ENCODE data around the gene RALBP1. TPM values are rescaled to one million over a fixed set of nuclear protein-coding genes. Genes with fewer than 3 reads are reported as not detected.

RALBP1 gene
- total and polyA plus RNA-seq, 2 of the 8 experiments (the other 6 are each of a cell fraction or from before 2014, with no cell fraction given) = 40.3 to 67.8 TPM

GRCh38 chr18:9545029-9545428 lies 69.7 kb downstream of the RALBP1 start:
- FAIRE-seq = no peak
- Histone ChIP-seq H3K4me3 (ENCODE audit: extremely low read depth in 1 of 4, insufficient read depth in 2 of 4, low read depth in 3 of 4, low read length in 4 of 4) (no peak overlapping the region), H2BK120ac (replicated peaks; ENCODE audit: low read depth, low read length) (no peak overlapping the region), H3K56ac (replicated peaks; ENCODE audit: insufficient read length, low read depth, low read length) (no peak overlapping the region), H4K8ac (ENCODE audit: extremely low read depth, insufficient read depth, low read length) (no peak overlapping the region), H3K9ac (replicated peaks in 1 of 4; ENCODE audit: extremely low read depth in 1 of 4, low read depth in 3 of 4, low read length in 3 of 4) (no peak overlapping the region), H2AK5ac (ENCODE audit: low read depth, low read length) (no peak overlapping the region), H3K23ac (ENCODE audit: insufficient read length) (no peak overlapping the region), H3K4me1 (replicated peaks in 1 of 4; ENCODE audit: control insufficient read depth in 3 of 4, insufficient read depth in 4 of 4, low read length in 3 of 4) (no peaks in the 10 kb centered on the region; a peak in 1 of 7 replicates), H3K9me3 (ENCODE audit: insufficient read depth in 2 of 2, low read depth in 1 of 2, low read length in 1 of 2) (no peaks in the 10 kb centered on the region), H3K79me2 (ENCODE audit: control insufficient read depth in 1 of 2, insufficient read depth in 2 of 2, low read length in 2 of 2) (no peaks in the 10 kb centered on the region), H3K4me2 (ENCODE audit: insufficient read depth in 1 of 2, low read depth in 2 of 2, low read length in 2 of 2) (no peak overlapping the region), H4K20me1 (replicated peaks in 1 of 2; ENCODE audit: control insufficient read depth in 1 of 2, insufficient read depth in 2 of 2, low read length in 2 of 2) (peaks cover 0 to 3% of the 10 kb centered on the region in 2 experiments), H3K18ac (ENCODE audit: extremely low read depth, low read length) (no peak overlapping the region), H3K4ac (replicated peaks; ENCODE audit: insufficient read length, low read depth, low read length) (no peak overlapping the region), H3K36me3 (ENCODE audit: control insufficient read depth in 2 of 4, insufficient read depth in 4 of 4, low read length in 3 of 4) (peaks cover 14 to 30% (median 25%) of the 10 kb centered on the region in 4 experiments; a peak in 7 of 8 replicates), H3K14ac (ENCODE audit: insufficient read length) (no peak overlapping the region), H2AFZ (ENCODE audit: low read length) (no peak overlapping the region), H3K23me2 (ENCODE audit: low read depth, low read length) (peaks cover 2% of the 10 kb centered on the region; the same call in 1 of the 2 replicates), H2BK5ac (ENCODE audit: low read depth, low read length) (no peak overlapping the region), H2BK20ac (ENCODE audit: low read length) (no peak overlapping the region), H3K27ac (ENCODE audit: low read depth, low read length) (no peak overlapping the region), H2BK15ac (ENCODE audit: low read length) (no peak overlapping the region), H3K79me1 (ENCODE audit: low read depth, low read length) (no peaks in the 10 kb centered on the region), H3K27me3 (replicated peaks in 1 of 4; ENCODE audit: control insufficient read depth in 3 of 4, extremely low read depth in 1 of 4, insufficient read depth in 3 of 4, low read length in 3 of 4) (no peaks in the 10 kb centered on the region), H2BK12ac (ENCODE audit: low read depth, low read length) (no peak overlapping the region), H4K91ac (replicated peaks; ENCODE audit: insufficient read length, low read length) (no peak overlapping the region), H4K5ac (ENCODE audit: insufficient read length, low read depth, low read length) (no peak overlapping the region)
- ChIA-PET POLR2A (ENCODE audit: partially characterized antibody) (interaction anchor here (1.4 kb wide), 1 partner anchor 18 kb away, joined by 3 read pairs; no protein-coding TSS in a partner anchor), CTCF (ENCODE audit: partially characterized antibody) (interaction anchor here (0.7 to 1.7 kb wide), 6 partner anchors 12 to 471 kb away, joined by 3 to 5 read pairs (median 4); no protein-coding TSS in a partner anchor)
- no peak for DNase-seq (ENCODE audit: low read depth in 1 of 2, low spot score in 2 of 2)
- WGBS, 2 experiments (ENCODE audit: extremely low coverage in 1 of 2, insufficient coverage in 1 of 2, insufficient read length in 1 of 2, insufficient replicate concordance in 2 of 2, low coverage in 1 of 2, low lambda C conversion rate in 2 of 2, missing lambda C conversion rate in 1 of 2) = 95% methylated on average over 5 of the region's 5 CpGs; no CpG with 5 or more reads in 1 of the 2 experiments
- no peak for TF ChIP-seq MAFK (IDR thresholded peaks at IDR 0.05; ENCODE audit: low read depth, low read length)
- TF ChIP-seq SP2 (IDR thresholded peaks at IDR 0.05; ENCODE audit: low read length) = no peak
- no peak for TF ChIP-seq POLR2A (IDR thresholded peaks at IDR 0.05; ENCODE audit: control extremely low read depth in 1 of 2, low read depth in 2 of 2, low read length in 2 of 2)
- TF ChIP-seq SUZ12 (IDR thresholded peaks at IDR 0.05; ENCODE audit: low read length) = no peak
- no peak for TF ChIP-seq POLR2AphosphoS5 (IDR thresholded peaks at IDR 0.05; ENCODE audit: low read depth, low read length)
- no peak for TF ChIP-seq CBX8 (IDR thresholded peaks at IDR 0.05; ENCODE audit: borderline replicate concordance, low read depth, low read length)
- TF ChIP-seq HDAC6 (IDR thresholded peaks at IDR 0.05; ENCODE audit: low read depth, low read length) = no peak
- TF ChIP-seq CTCF (IDR thresholded peaks at IDR 0.05; ENCODE audit: control extremely low read depth in 1 of 3, insufficient read depth in 1 of 3, low read depth in 1 of 3, low read length in 3 of 3) = no peak
- TF ChIP-seq RXRA (IDR thresholded peaks at IDR 0.05; ENCODE audit: insufficient read depth, low read depth, low read length) = no peak
- TF ChIP-seq JUN (IDR thresholded peaks at IDR 0.05; ENCODE audit: low read depth, low read length) = no peak
- no peak for TF ChIP-seq SIX5 (IDR thresholded peaks at IDR 0.05; ENCODE audit: low read depth, low read length)
- TF ChIP-seq CHD2 (IDR thresholded peaks at IDR 0.05; ENCODE audit: low read length) = no peak
- no peak for TF ChIP-seq SP4 (IDR thresholded peaks at IDR 0.05; ENCODE audit: low read length)

All from H1 (cell line).